Smooth muscle cell (in vitro differentiated cells): ENCODE results near the gene PRAMEF12. TPM values are rescaled to one million over a fixed set of nuclear protein-coding genes. Genes with fewer than 3 reads are reported as not detected.
"Not testable (repeated sequence)": the region's sequence is repeated elsewhere in the genome, so short reads cannot be mapped to it uniquely, and the experiment has no call there.

Experiments
- DNase-seq: peaks from one replicate; lab custom pipeline; 2025; ENCODE audit not compliant: unreplicated experiment; lab: John Stamatoyannopoulos, UW
- H2AFZ ChIP-seq: fragments of 200-600 bp; sonication (generic); 2 replicates; pipeline ENCODE4 v1.6.0; 2016; ENCODE audit warnings: antibody characterized with exemption, low read depth, mild to moderate bottlenecking
- H3F3A ChIP-seq: fragments of 200-600 bp; sonication (generic); 2 replicates; pipeline ENCODE4 v1.6.0; 2017; ENCODE audit warnings: antibody characterized with exemption, low read depth
- H3K27ac ChIP-seq: fragments of 200-600 bp; sonication (generic); 2 replicates; pipeline ENCODE4 v1.5.1; 2016; ENCODE audit warnings: low read depth, mild to moderate bottlenecking
- H3K27me3 ChIP-seq: fragments of 200-600 bp; sonication (generic); 2 replicates; pipeline ENCODE4 v1.6.1; 2016; ENCODE audit warnings: low read depth, mild to moderate bottlenecking
- H3K36me3 ChIP-seq: fragments of 200-600 bp; sonication (generic); 2 replicates; pipeline ENCODE4 v1.5.1; 2016; ENCODE audit warnings: low read depth
- H3K4me1 ChIP-seq: fragments of 200-600 bp; sonication (generic); 2 replicates; pipeline ENCODE4 v1.5.1; 2016; ENCODE audit warnings: low read depth
- H3K4me2 ChIP-seq: fragments of 200-600 bp; sonication (generic); 2 replicates; pipeline ENCODE4 v1.6.0; 2016; ENCODE audit warnings: mild to moderate bottlenecking
- H3K4me3 ChIP-seq: fragments of 200-600 bp; sonication (generic); 2 replicates; pipeline ENCODE4 v1.5.1; 2016; ENCODE audit warnings: mild to moderate bottlenecking
- H3K79me2 ChIP-seq: fragments of 200-600 bp; sonication (generic); 2 replicates; pipeline ENCODE4 v1.6.0; 2016; ENCODE audit warnings: low read depth, mild to moderate bottlenecking
- H3K9ac ChIP-seq: fragments of 200-600 bp; sonication (generic); 2 replicates; pipeline ENCODE4 v1.6.0; 2016; ENCODE audit warnings: low read depth
- H3K9me3 ChIP-seq: fragments of 200-600 bp; sonication (generic); replicated peaks from 2 replicates; pipeline ENCODE4 v1.5.1; 2016; ENCODE audit warnings: low read depth
- H4K20me1 ChIP-seq: fragments of 200-600 bp; sonication (generic); 2 replicates; pipeline ENCODE4 v1.6.0; 2016; ENCODE audit warnings: low read depth
- CTCF ChIP-seq: fragments of 200-600 bp; sonication (generic); IDR thresholded peaks from 2 replicates; pipeline ENCODE4 v1.5.1; 2017; ENCODE audit warnings: borderline replicate concordance, mild to moderate bottlenecking, antibody characterized with exemption; ENCODE audit not compliant: insufficient read depth, poor library complexity, severe bottlenecking
- WGBS: methylation state at CpG from one replicate; pipeline ENCODE4 v1.1.7; 2016; ENCODE audit warnings: low lambda C conversion rate; 5-methylcytosine and 5-hydroxymethylcytosine counted together
- polyA plus RNA-seq: library from polyadenylated mRNA; unstranded; fragments of >200 nt; fragmentation: Nextera tagmentation; extraction: Ambion mirVana; gene quantifications from 2 replicates; pipeline ENCODE4 v1.2.1, GENCODE V29; 2016
- total RNA-seq: library from RNA; depleted of rRNA; stranded (reverse); fragments of >200 nt; gene quantifications from 2 replicates; pipeline ENCODE4 v1.2.3, GENCODE V29; 2014

The PRAMEF12 gene
- total RNA-seq (not detected in 2 replicates), polyA plus RNA-seq (not detected in 2 replicates)

DNA sequence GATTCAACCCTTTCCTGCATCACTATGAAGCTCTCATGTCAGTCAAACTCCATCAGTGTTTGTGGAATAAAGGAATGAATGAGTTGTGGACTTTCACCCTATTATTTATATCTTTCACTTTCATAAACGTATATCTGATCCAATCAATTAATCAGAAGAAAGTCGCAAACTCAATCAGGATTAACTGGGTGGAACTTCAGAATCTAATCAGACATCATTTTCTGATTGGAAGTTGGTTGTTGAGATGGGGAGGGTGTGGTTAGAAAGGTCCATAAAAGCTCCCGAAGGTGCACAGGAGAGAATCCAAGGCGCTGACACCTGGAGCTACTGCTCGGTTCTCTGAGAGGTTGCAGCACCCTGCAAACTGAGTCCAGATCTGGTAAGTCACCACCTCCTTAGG lies at the start of gene PRAMEF12:
Gene PRAMEF12, plus strand, starts transcription at position 301 of the 400 bp plus-strand sequence. CDS start 1,130 bp downstream, outside the sequence.
- Histone ChIP-seq H4K20me1 (no peaks in the 10 kb centered on the region), H3K4me2 (no peak within 1 kb of the TSS), H3K4me3 (no peak within 1 kb of the TSS), H2AFZ (no peak within 1 kb of the TSS), H3K36me3 (no peaks in the 10 kb centered on the region), H3K79me2 (no peaks in the 10 kb centered on the region), H3K27me3 (no peaks in the 10 kb centered on the region), H3F3A (no peaks in the 10 kb centered on the region), H3K9ac (no peak within 1 kb of the TSS), H3K27ac (no peak within 1 kb of the TSS), H3K9me3 (no peaks in the 10 kb centered on the region), H3K4me1 (no peaks in the 10 kb centered on the region)
- 89% methylated on average over 5 of the region's 5 CpGs for WGBS
- no peak for DNase-seq
- TF ChIP-seq CTCF, result no peak

DNA sequence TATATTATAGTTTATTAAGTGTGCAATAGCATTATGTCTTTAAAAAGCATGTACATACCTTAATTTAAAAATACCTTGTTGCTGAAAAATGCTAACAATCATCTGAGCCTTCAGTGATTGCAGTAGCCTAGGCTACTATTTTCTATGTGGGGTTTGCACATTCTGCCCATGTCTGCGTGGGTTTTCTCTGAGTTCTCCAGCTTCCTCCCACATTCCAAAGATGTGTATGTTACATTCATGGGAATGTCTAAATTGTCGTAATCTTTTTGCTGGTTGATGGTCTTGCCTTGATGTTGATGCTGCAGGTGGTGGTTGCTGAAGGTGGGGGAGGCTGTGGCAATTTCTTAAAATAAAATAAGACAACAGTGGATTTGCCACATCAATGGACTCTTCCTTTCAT lies 45.1 kb upstream of the PRAMEF12 start:
- H3K36me3 ChIP-seq, result no peaks in the 10 kb centered on the region
- TF ChIP-seq CTCF, result no peak
- H3K4me1 ChIP-seq, result no peaks in the 10 kb centered on the region
- H3K27me3 ChIP-seq, result no peaks in the 10 kb centered on the region
- no peaks in the 10 kb centered on the region for H3F3A ChIP-seq
- no peaks in the 10 kb centered on the region for H3K9me3 ChIP-seq
- H3K27ac ChIP-seq, result no peak overlapping the region
- no peak overlapping the region for H2AFZ ChIP-seq
- WGBS, result 77% methylated on average over 2 of the region's 2 CpGs
- H3K4me3 ChIP-seq, result no peak overlapping the region
- no peaks in the 10 kb centered on the region for H3K79me2 ChIP-seq
- no peak for DNase-seq
- H4K20me1 ChIP-seq, result no peaks in the 10 kb centered on the region
- H3K9ac ChIP-seq, result no peak overlapping the region
- no peak overlapping the region for H3K4me2 ChIP-seq

GRCh38 chr1:12730156-12730555 lies 43.4 kb upstream of the PRAMEF12 start:
- no peak for TF ChIP-seq CTCF
- no peak overlapping the region for H3K27ac ChIP-seq
- no peak overlapping the region for H3K4me2 ChIP-seq
- H3K4me3 ChIP-seq, result no peak overlapping the region
- no peak for DNase-seq
- H3K9me3 ChIP-seq, result no peaks in the 10 kb centered on the region
- no peak overlapping the region for H3K9ac ChIP-seq
- 81% methylated on average over 1 of the region's 1 CpG for WGBS
- no peak overlapping the region for H2AFZ ChIP-seq
- H3K36me3 ChIP-seq, result no peaks in the 10 kb centered on the region
- H3K4me1 ChIP-seq, result no peaks in the 10 kb centered on the region
- H3K27me3 ChIP-seq, result no peaks in the 10 kb centered on the region
- no peaks in the 10 kb centered on the region for H3K79me2 ChIP-seq
- H3F3A ChIP-seq, result no peaks in the 10 kb centered on the region
- H4K20me1 ChIP-seq, result no peaks in the 10 kb centered on the region

DNA sequence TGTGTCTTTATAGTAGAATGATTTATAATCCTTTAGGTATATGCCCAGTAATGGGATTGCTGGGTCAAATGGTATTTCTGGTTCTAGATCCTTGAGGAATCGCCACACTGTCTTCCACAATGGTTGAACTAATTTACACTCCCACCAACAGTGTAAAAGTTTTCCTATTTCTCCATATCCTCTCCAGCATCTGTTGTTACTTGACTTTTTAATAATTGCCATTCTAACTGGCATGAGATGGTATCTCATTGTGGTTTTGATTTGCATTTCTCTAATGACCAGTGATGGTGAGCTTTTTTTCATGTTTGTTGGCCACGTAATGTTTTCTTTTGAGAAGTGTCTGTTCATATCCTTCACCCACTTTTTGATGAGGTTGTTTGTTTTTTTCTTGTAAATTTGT lies 42.5 kb upstream of the PRAMEF12 start:
- not testable (repeated sequence) for H2AFZ ChIP-seq, H4K20me1 ChIP-seq, H3K4me2 ChIP-seq, H3K4me1 ChIP-seq, DNase-seq, H3F3A ChIP-seq, H3K9me3 ChIP-seq, H3K9ac ChIP-seq, H3K79me2 ChIP-seq, H3K27ac ChIP-seq, H3K36me3 ChIP-seq, H3K27me3 ChIP-seq, H3K4me3 ChIP-seq
- 78% methylated on average over 2 of the region's 2 CpGs for WGBS
